GM13977 (cell line): ENCODE data around the gene NEURL2.
A peak's percentile ranks its signal among the peaks of the same experiment; 100 is the strongest.

Experiments
- DNase-seq: peaks from one replicate; pipeline ENCODE4 v3.0.0; 2012; ENCODE audit warnings: low spot score
- in situ Hi-C: fragments of 300-500 bp; cut with MboI; formaldehyde crosslinking; loops from one replicate; pipeline ENCODE4 v1.12.0; 2022; ENCODE audit warnings: low sequenced_read_pairs, low pct_unique_long_range_greater_than_20kb, mixed read lengths, inconsistent platforms; ENCODE audit not compliant: unreplicated experiment
- TF ChIP-seq, protein P1 (sequence below): IDR thresholded peaks from 2 replicates; pipeline ENCODE4 v1.5.1; 2012; ENCODE audit warnings: mild to moderate bottlenecking, control low read depth; ENCODE audit not compliant: insufficient read depth; ENCODE audit errors: extremely low read depth, missing control alignments

Gene NEURL2

DNA sequence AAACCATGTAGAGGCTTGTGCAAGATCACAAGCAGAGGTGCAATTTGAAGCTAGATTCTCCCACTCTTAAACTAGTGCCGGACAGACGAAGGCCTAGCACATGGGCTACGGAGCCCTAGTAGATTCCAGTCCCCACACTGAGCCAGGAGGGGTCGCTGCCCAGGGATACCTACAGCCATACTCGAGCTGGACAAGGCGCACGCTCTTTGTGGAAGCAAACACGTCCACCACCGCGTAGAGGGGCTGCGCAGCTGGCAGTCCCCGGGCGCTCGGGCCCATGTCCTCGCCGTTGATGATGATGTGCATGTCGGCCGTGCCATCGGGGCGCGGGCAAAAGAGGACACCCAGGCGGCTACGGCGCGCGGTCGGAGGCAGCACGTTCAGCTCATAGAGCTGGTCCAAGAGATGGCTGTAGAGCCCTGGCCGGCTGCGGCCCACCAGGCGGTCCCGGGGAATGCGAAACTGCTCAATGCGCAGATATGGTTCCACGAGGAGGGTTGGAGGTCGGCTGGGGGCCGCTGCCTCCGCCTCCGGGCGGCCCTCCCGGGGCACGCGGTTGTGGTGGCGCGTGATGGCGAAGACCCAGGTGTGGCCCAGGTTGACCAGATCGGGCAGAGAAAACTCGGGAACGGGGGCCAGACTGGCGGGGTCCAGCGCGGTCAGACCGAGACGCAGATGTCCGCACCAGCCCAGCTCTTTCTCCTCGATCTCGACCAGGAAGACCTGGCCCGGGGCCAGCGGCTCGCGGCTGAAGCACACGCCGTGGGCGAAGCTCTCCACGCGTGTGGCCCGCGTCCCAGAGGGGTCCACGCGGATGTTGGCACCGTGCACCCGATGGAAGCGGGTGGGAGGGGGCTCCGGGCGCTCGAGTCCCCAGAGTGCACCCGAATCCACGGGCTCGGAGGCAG is 677 bp downstream of the NEURL2 start:
- in situ Hi-C loops, result no loop called here
- DNase-seq, result peak; percentile 73
- TF ChIP-seq, protein P1, sequence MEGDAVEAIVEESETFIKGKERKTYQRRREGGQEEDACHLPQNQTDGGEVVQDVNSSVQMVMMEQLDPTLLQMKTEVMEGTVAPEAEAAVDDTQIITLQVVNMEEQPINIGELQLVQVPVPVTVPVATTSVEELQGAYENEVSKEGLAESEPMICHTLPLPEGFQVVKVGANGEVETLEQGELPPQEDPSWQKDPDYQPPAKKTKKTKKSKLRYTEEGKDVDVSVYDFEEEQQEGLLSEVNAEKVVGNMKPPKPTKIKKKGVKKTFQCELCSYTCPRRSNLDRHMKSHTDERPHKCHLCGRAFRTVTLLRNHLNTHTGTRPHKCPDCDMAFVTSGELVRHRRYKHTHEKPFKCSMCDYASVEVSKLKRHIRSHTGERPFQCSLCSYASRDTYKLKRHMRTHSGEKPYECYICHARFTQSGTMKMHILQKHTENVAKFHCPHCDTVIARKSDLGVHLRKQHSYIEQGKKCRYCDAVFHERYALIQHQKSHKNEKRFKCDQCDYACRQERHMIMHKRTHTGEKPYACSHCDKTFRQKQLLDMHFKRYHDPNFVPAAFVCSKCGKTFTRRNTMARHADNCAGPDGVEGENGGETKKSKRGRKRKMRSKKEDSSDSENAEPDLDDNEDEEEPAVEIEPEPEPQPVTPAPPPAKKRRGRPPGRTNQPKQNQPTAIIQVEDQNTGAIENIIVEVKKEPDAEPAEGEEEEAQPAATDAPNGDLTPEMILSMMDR, result peak; percentile 66

- TF ChIP-seq, protein P1, result no peak
- in situ Hi-C loops, result no loop called here
- no peak for DNase-seq
Observed at GRCh38 chr20:45888681-45889080, 2.3 kb downstream of the NEURL2 start.

- TF ChIP-seq, protein P1, result no peak
- in situ Hi-C loops, result no loop called here
- DNase-seq, result no peak
Observed at GRCh38 chr20:45887346-45887715, 3.7 kb downstream of the NEURL2 start, which contains the start of gene SPATA25. Gene SPATA25 (minus strand): TSS chr20:45887622. CDS start chr20:45887590, 32 bp downstream.

DNA sequence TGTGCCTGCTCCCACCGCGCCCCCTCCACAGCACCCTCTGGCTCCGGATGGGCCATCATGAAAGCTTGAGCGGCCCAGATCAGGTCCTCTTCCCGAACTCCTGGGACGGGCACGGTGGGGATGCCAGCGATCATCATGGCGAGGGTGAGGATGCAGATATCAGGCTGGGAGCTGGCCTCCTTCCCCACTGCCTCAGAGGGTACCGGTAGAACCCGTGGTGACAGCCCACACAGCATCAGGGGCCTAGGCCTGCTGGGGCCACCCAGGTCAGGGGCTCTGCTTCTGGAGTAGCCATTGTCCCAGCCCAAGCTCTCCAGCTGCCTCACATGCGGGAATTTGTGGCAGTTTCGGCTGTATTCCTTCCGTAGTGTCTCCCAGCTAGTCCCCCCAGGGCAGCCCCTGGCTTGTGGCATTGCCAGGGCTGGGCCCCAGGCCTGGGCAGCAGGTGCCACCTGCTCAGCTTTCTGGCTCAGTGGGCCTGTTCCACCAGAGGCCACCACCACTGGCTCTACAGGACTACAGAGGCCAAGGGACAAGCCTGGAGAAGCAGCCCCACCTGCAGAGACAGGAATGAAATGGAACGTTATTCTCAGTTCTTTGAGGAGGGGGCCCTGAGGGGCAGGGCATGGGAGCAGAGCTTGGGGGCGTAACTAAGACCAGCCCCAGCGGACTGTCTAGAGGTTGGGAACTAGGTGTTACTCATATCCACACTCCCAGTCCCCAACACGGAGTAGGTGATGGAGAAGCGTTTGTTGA is 4.2 kb downstream of the NEURL2 start:
- in situ Hi-C loops, result no loop called here
- no peak for DNase-seq
- TF ChIP-seq, protein P1, result no peak

GRCh38 chr20:45883100-45883469 is 7.9 kb downstream of the NEURL2 start:
- no peak for DNase-seq
- TF ChIP-seq, protein P1, result no peak
- in situ Hi-C loops, result no loop called here

- in situ Hi-C loops, result no loop called here
- no peak for DNase-seq
- TF ChIP-seq, protein P1, result no peak
Observed at GRCh38 chr20:45882469-45883099, 8.4 kb downstream of the NEURL2 start.
